Neural cell (in vitro differentiated cells): Measurements from ENCODE around the gene FURIN.

Experiments
- CTCF ChIP-seq: fragments of 450-650 bp; IDR thresholded peaks from 2 replicates; pipeline ENCODE4 v1.5.1; 2014; ENCODE audit warnings: antibody characterized with exemption, mild to moderate bottlenecking, moderate library complexity; ENCODE audit not compliant: poor library complexity, severe bottlenecking
- EP300 ChIP-seq: fragments of 450-650 bp; conservative IDR thresholded peaks from 2 replicates; pipeline ENCODE4 v1.6.1; 2014; ENCODE audit warnings: antibody characterized with exemption, mild to moderate bottlenecking, moderate library complexity; ENCODE audit not compliant: poor library complexity, severe bottlenecking
- POLR2AphosphoS5 ChIP-seq: IDR thresholded peaks from 2 replicates; pipeline ENCODE4 v1.6.1; 2012
- TAF1 ChIP-seq: IDR thresholded peaks from 2 replicates; pipeline ENCODE4 v1.6.1; 2012; ENCODE audit warnings: low read depth

GRCh38 chr15:90859234-90860131 lies 8.9 kb upstream of the FURIN start:
- TF ChIP-seq EP300 (no peak), CTCF (no peak), POLR2AphosphoS5 (no peak), TAF1 (no peak)
